ENCODE results near the gene NPHS2. TPM values are rescaled to one million over a fixed set of nuclear protein-coding genes. Genes with fewer than 3 reads are reported as not detected.

Gene NPHS2
- total RNA-seq, 1 donor from 2014 or later = not detected

GRCh38 chr1:179591592-179592580 lies 16.1 kb upstream of the NPHS2 start, which contains the start of gene TDRD5:
TSS of gene TDRD5 (plus strand) at chr1:179591832. CDS start at chr1:179592616, 784 bp downstream.
- H3K4me3 Mint-ChIP-seq = no peak within 1 kb of the TSS
- no peaks in the 10 kb centered on the region for H3K36me3 Mint-ChIP-seq
- peak; percentile 23 for TF ChIP-seq CTCF (IDR thresholded peaks at IDR 0.05; ENCODE audit: unreplicated experiment)
- H3K27me3 Mint-ChIP-seq (ENCODE audit: low read depth) = peaks cover 61% of the 10 kb centered on the region
- no peak for DNase-seq (ENCODE audit: low spot score in 2 of 2, unreplicated experiment in 2 of 2)
- H3K27ac Mint-ChIP-seq = no peak within 1 kb of the TSS
- H3K4me1 Mint-ChIP-seq = no peaks in the 10 kb centered on the region
- H3K9me3 Mint-ChIP-seq = no peaks in the 10 kb centered on the region

- no peaks in the 10 kb centered on the region for H3K9me3 Mint-ChIP-seq
- H3K36me3 Mint-ChIP-seq = no peaks in the 10 kb centered on the region
- DNase-seq (ENCODE audit: low spot score in 2 of 2, unreplicated experiment in 2 of 2) = no peak
- no peak overlapping the region for H3K27ac Mint-ChIP-seq
- H3K4me3 Mint-ChIP-seq = no peak overlapping the region
- TF ChIP-seq CTCF (IDR thresholded peaks at IDR 0.05; ENCODE audit: unreplicated experiment) = no peak
- no peaks in the 10 kb centered on the region for H3K4me1 Mint-ChIP-seq
- peaks cover 57% of the 10 kb centered on the region for H3K27me3 Mint-ChIP-seq (ENCODE audit: low read depth)
These were observed 15.5 kb upstream of the NPHS2 start for GRCh38 chr1:179591253-179591591.

- Mint-ChIP-seq H3K4me1 (peaks cover 2% of the 10 kb centered on the region), H3K27me3 (ENCODE audit: low read depth) (peaks cover 56% of the 10 kb centered on the region), H3K4me3 (no peak overlapping the region), H3K36me3 (no peaks in the 10 kb centered on the region), H3K9me3 (no peaks in the 10 kb centered on the region), H3K27ac (no peak overlapping the region)
- TF ChIP-seq CTCF (IDR thresholded peaks at IDR 0.05; ENCODE audit: unreplicated experiment) = no peak
- DNase-seq (ENCODE audit: low spot score in 2 of 2, unreplicated experiment in 2 of 2) = no peak
These were observed 14.9 kb upstream of the NPHS2 start for GRCh38 chr1:179590671-179591070.

- TF ChIP-seq CTCF (IDR thresholded peaks at IDR 0.05; ENCODE audit: unreplicated experiment) = no peak
- no peaks in the 10 kb centered on the region for H3K36me3 Mint-ChIP-seq
- no peak for DNase-seq (ENCODE audit: low spot score in 2 of 2, unreplicated experiment in 2 of 2)
- no peak overlapping the region for H3K4me3 Mint-ChIP-seq
- no peaks in the 10 kb centered on the region for H3K9me3 Mint-ChIP-seq
- H3K27me3 Mint-ChIP-seq (ENCODE audit: low read depth) = peaks cover 55% of the 10 kb centered on the region
- H3K27ac Mint-ChIP-seq = no peak overlapping the region
- peaks cover 2% of the 10 kb centered on the region for H3K4me1 Mint-ChIP-seq
These were observed 13.8 kb upstream of the NPHS2 start for GRCh38 chr1:179589509-179589908.

GRCh38 chr1:179588425-179589024 lies 12.8 kb upstream of the NPHS2 start:
- no peak for DNase-seq (ENCODE audit: low spot score in 2 of 2, unreplicated experiment in 2 of 2)
- TF ChIP-seq CTCF (IDR thresholded peaks at IDR 0.05; ENCODE audit: unreplicated experiment) = no peak
- Mint-ChIP-seq H3K27ac (no peak overlapping the region), H3K4me3 (no peak overlapping the region), H3K36me3 (no peaks in the 10 kb centered on the region), H3K9me3 (no peaks in the 10 kb centered on the region), H3K27me3 (ENCODE audit: low read depth) (peaks cover 54% of the 10 kb centered on the region), H3K4me1 (peaks cover 2% of the 10 kb centered on the region)

All from mesothelial cell of epicardium (in vitro differentiated cells).